ENCODE data around the gene RNU1-3. TPM values are rescaled to one million over a fixed set of nuclear protein-coding genes. Genes with fewer than 3 reads are reported as not detected.
"Not testable (repeated sequence)": the region's sequence is repeated elsewhere in the genome, so short reads cannot be mapped to it uniquely, and the experiment has no call there.

The RNU1-3 gene
- total and polyA plus RNA-seq, 2 donors (not counting 1 experiment from before 2014, with no cell fraction given), result 4,377 TPM; not detected in 1

DNA sequence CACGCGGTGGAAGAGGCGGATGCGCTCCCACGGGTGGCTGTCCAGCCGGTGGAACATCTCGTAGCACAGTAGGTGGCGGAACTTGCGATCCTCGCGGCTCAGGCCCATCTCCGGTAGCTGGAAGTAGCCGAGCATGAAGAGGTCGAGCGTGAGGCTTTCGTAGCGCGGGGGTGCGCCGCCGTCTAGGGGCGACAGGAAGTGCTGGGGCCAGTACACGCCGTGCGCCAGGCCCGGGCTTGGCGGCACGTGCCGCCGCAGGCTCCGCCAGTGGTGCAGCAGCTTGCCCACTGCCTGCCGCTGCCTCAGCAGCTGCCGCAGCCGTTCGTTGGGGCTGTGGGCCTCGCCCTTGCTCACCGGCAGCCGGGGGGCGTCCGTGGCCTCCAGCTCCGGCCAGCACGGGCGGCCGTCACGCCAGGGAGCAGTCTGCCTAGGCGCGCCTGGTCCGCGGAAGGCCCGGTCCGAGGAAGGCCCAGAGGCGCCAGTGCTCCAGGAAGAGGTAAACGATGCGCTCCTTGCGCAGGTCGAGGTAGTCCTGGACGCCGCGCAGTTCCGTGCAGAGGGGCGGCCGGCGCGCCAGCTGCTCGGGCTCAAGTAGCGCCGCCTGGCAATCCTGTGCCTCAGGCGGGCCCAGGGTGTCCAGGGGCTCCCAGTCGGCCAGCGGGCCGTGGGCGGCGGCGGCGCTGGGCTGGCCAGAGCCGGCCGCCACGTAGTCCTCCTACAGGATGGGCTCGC, 26.1 kb upstream of the RNU1-3 start:
- H3K36me3 ChIP-seq (replicated peaks in 1 of 2; ENCODE audit: control extremely low read depth in 1 of 2, control insufficient read depth in 1 of 2, extremely low read depth in 1 of 2, insufficient read depth in 2 of 2, low read length in 1 of 2); POLR2A ChIA-PET: not testable (repeated sequence)

DNA sequence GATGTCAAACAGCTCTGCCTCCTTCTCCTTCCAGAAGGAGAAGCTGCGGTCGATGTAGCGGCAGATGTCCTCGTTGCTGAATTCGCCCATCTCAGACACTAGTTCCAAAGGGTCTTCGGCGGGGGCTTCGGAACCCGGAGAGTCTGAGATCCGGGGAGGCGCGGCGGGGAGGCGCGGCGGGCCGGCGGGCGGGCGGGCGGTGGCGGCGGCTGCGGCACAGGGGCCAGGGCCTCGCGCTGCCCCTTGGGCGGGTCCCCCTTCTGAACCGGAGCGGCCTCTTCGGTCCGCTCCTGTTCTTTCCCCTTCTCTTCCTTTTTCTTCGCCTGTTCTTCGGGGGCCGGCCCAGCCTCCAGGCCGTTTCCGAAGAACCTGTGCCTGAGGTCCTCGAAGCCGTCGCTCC, 25.5 kb upstream of the RNU1-3 start:
- WGBS (ENCODE audit: insufficient coverage), result 20% methylated on average over 7 of the region's 39 CpGs
- H3K4me1 ChIP-seq (ENCODE audit: control insufficient read depth in 2 of 2, insufficient read depth in 2 of 2, low read length in 2 of 2); H3K4me2 ChIP-seq (replicated peaks; ENCODE audit: low read depth, low read length, poor library complexity, severe bottlenecking); H3K27ac ChIP-seq (ENCODE audit: low read length in 2 of 2); H3K4me3 ChIP-seq (ENCODE audit: control extremely low read depth in 1 of 5, extremely low read depth in 1 of 5, insufficient read depth in 1 of 5, low read depth in 2 of 5, low read length in 4 of 5); DNase-seq; H3K79me2 ChIP-seq (ENCODE audit: control insufficient read depth, insufficient read depth, low read length); H3K9me3 Mint-ChIP-seq (ENCODE audit: insufficient read depth); H3K9me3 ChIP-seq (ENCODE audit: control extremely low read depth in 1 of 3, control insufficient read depth in 2 of 3, insufficient read depth in 1 of 3, low read length in 2 of 3); H3K27me3 ChIP-seq (replicated peaks in 1 of 4; ENCODE audit: control extremely low read depth in 1 of 4, control insufficient read depth in 3 of 4, insufficient read depth in 4 of 4, low read length in 3 of 4); intact Hi-C loops (cut with micrococcal nuclease); H3K4me3 Mint-ChIP-seq; POLR2A ChIA-PET; H2AFZ ChIP-seq (ENCODE audit: insufficient read depth, low read depth, low read length, poor library complexity, severe bottlenecking); H3K9ac ChIP-seq (ENCODE audit: low read length); H3K4me1 Mint-ChIP-seq; H3K36me3 ChIP-seq (replicated peaks in 1 of 2; ENCODE audit: control extremely low read depth in 1 of 2, control insufficient read depth in 1 of 2, extremely low read depth in 1 of 2, insufficient read depth in 2 of 2, low read length in 1 of 2); H3K27ac Mint-ChIP-seq; H4K20me1 ChIP-seq (ENCODE audit: control insufficient read depth, insufficient read depth, low read length, poor library complexity, severe bottlenecking); H3K27me3 Mint-ChIP-seq; ATAC-seq (ENCODE audit: low read depth): not testable (repeated sequence)
- CTCF ChIA-PET, result interaction anchor here (1.2 to 2.6 kb wide), 2 partner anchors 15 kb away, joined by 3 to 11 read pairs; no protein-coding TSS in a partner anchor

More for the DNA sequence above, 26.1 kb upstream of the RNU1-3 start:
- H3K27me3 Mint-ChIP-seq; H3K79me2 ChIP-seq (ENCODE audit: control insufficient read depth, insufficient read depth, low read length); H4K20me1 ChIP-seq (ENCODE audit: control insufficient read depth, insufficient read depth, low read length, poor library complexity, severe bottlenecking); H3K9me3 ChIP-seq (ENCODE audit: control extremely low read depth in 1 of 3, control insufficient read depth in 2 of 3, insufficient read depth in 1 of 3, low read length in 2 of 3); DNase-seq; H3K4me3 ChIP-seq (ENCODE audit: control extremely low read depth in 1 of 5, extremely low read depth in 1 of 5, insufficient read depth in 1 of 5, low read depth in 2 of 5, low read length in 4 of 5); H2AFZ ChIP-seq (ENCODE audit: insufficient read depth, low read depth, low read length, poor library complexity, severe bottlenecking); H3K9ac ChIP-seq (ENCODE audit: low read length); H3K4me1 ChIP-seq (ENCODE audit: control insufficient read depth in 2 of 2, insufficient read depth in 2 of 2, low read length in 2 of 2); H3K27ac Mint-ChIP-seq; H3K27ac ChIP-seq (ENCODE audit: low read length in 2 of 2); intact Hi-C loops (cut with micrococcal nuclease); H3K9me3 Mint-ChIP-seq (ENCODE audit: insufficient read depth); H3K27me3 ChIP-seq (replicated peaks in 1 of 4; ENCODE audit: control extremely low read depth in 1 of 4, control insufficient read depth in 3 of 4, insufficient read depth in 4 of 4, low read length in 3 of 4); H3K4me1 Mint-ChIP-seq: not testable (repeated sequence)
- CTCF ChIA-PET, result interaction anchor here (1.0 to 2.6 kb wide), 2 partner anchors 15 to 72 kb away, joined by 3 to 11 read pairs; no protein-coding TSS in a partner anchor
- peak; percentile 67 for ATAC-seq (ENCODE audit: low read depth)
- peak overlapping the region; percentile 48 for H3K4me2 ChIP-seq (replicated peaks; ENCODE audit: low read depth, low read length, poor library complexity, severe bottlenecking)
- peak overlapping the region; percentile 39 for H3K4me3 Mint-ChIP-seq
- WGBS (ENCODE audit: insufficient coverage), result 0% methylated on average over 3 of the region's 79 CpGs

DNA sequence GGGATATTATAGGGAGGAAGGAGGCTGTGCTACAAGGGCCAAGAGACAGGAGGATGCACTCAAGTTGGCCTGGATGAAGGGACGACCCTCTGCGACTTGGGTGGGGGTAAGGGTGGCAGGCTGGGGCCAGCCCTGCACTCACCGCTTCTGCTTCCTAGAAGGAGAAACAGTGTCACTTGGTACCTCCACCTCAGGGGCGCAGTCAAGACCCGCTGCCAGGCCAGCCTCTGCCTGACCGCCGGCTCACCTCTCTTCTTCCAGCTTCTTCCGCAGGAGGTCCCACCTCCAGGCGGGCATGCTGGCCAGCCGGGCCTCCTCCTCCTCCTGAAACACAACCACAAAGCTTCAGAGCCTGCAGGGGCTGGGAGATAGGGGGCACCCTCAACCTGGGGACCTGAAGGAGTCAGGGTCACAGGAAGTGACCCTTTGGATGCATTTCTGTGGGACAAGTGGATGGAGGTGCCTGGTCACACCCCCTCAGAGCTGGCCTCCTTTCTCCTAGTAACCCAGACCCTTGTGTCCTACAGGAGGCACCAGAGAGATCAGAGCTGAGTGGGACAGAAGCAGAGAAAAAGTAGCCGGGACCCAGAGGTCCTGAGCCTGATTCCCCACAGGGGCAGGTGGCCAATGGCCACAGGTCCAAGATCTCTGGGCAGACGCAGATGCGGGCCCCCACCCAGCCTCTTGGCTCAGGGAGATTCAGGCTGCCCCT, 24.4 kb upstream of the RNU1-3 start:
- DNase-seq; H2AFZ ChIP-seq (ENCODE audit: insufficient read depth, low read depth, low read length, poor library complexity, severe bottlenecking); H3K4me3 Mint-ChIP-seq; H3K27me3 Mint-ChIP-seq; H3K9me3 ChIP-seq (ENCODE audit: control extremely low read depth in 1 of 3, control insufficient read depth in 2 of 3, insufficient read depth in 1 of 3, low read length in 2 of 3); H3K4me1 ChIP-seq (ENCODE audit: control insufficient read depth in 2 of 2, insufficient read depth in 2 of 2, low read length in 2 of 2); H4K20me1 ChIP-seq (ENCODE audit: control insufficient read depth, insufficient read depth, low read length, poor library complexity, severe bottlenecking); H3K27ac ChIP-seq (ENCODE audit: low read length in 2 of 2); H3K4me2 ChIP-seq (replicated peaks; ENCODE audit: low read depth, low read length, poor library complexity, severe bottlenecking); H3K9me3 Mint-ChIP-seq (ENCODE audit: insufficient read depth); H3K79me2 ChIP-seq (ENCODE audit: control insufficient read depth, insufficient read depth, low read length); H3K27me3 ChIP-seq (replicated peaks in 1 of 4; ENCODE audit: control extremely low read depth in 1 of 4, control insufficient read depth in 3 of 4, insufficient read depth in 4 of 4, low read length in 3 of 4); H3K36me3 ChIP-seq (replicated peaks in 1 of 2; ENCODE audit: control extremely low read depth in 1 of 2, control insufficient read depth in 1 of 2, extremely low read depth in 1 of 2, insufficient read depth in 2 of 2, low read length in 1 of 2); H3K27ac Mint-ChIP-seq; POLR2A ChIA-PET; H3K4me1 Mint-ChIP-seq; H3K9ac ChIP-seq (ENCODE audit: low read length); intact Hi-C loops (cut with micrococcal nuclease); ATAC-seq (ENCODE audit: low read depth); H3K4me3 ChIP-seq (ENCODE audit: control extremely low read depth in 1 of 5, extremely low read depth in 1 of 5, insufficient read depth in 1 of 5, low read depth in 2 of 5, low read length in 4 of 5): not testable (repeated sequence)
- CTCF ChIA-PET, result interaction anchor here (1.2 kb wide), 1 partner anchor 16 kb away, joined by 3 read pairs; no protein-coding TSS in a partner anchor
- no CpG with 5 or more reads among the region's 13 CpGs for WGBS (ENCODE audit: insufficient coverage)
